ENCODE measurements around the gene VPS45.

GRCh38 chr1:150171801-150172200, 104.2 kb downstream of the VPS45 start:
- TF ChIP-seq EZH2 (IDR thresholded peaks at IDR 0.05; ENCODE audit: borderline replicate concordance, low read depth, low read length, poor library complexity, severe bottlenecking) = no peak
- TF ChIP-seq, protein P1, sequence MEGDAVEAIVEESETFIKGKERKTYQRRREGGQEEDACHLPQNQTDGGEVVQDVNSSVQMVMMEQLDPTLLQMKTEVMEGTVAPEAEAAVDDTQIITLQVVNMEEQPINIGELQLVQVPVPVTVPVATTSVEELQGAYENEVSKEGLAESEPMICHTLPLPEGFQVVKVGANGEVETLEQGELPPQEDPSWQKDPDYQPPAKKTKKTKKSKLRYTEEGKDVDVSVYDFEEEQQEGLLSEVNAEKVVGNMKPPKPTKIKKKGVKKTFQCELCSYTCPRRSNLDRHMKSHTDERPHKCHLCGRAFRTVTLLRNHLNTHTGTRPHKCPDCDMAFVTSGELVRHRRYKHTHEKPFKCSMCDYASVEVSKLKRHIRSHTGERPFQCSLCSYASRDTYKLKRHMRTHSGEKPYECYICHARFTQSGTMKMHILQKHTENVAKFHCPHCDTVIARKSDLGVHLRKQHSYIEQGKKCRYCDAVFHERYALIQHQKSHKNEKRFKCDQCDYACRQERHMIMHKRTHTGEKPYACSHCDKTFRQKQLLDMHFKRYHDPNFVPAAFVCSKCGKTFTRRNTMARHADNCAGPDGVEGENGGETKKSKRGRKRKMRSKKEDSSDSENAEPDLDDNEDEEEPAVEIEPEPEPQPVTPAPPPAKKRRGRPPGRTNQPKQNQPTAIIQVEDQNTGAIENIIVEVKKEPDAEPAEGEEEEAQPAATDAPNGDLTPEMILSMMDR (conservative IDR thresholded peaks at IDR 0.05; ENCODE audit: low read depth, low read length) = no peak
